Fibroblast of upper back skin (primary cell): Measurements from ENCODE around the gene MASP2.

ENCODE experiments used
- DNase-seq: peaks from one replicate; pipeline ENCODE4 v3.0.0-alpha.2; 2013

The MASP2 gene

DNA sequence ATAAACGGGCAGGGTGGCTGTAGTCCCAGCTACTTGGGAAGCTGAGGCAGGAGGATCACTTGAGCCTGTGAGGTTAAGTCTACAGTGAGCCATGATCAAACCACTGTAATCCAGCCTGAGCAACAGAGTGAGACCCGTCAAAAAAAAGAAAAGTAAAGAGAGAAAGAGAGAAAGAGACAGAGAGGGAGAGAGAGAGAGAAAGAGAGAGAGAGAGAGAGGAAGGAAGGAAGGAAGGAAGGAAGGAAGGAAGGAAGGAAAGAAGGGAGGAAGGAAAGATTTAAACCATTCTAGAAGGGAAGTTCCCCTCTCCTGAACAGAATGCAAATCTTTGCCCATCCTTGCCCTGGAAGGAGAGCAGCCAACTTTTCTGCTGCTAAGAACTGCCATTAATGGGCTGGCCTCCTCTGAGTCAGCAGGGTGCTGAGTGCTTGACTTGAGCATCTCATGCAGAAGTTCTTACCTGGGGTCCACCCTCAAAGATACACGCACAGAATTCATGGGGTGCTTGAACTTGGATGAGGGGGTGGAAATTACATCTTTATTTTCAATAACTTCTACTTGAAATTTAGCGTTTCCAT, 59.1 kb downstream of the MASP2 start:
- no peak for DNase-seq

DNA sequence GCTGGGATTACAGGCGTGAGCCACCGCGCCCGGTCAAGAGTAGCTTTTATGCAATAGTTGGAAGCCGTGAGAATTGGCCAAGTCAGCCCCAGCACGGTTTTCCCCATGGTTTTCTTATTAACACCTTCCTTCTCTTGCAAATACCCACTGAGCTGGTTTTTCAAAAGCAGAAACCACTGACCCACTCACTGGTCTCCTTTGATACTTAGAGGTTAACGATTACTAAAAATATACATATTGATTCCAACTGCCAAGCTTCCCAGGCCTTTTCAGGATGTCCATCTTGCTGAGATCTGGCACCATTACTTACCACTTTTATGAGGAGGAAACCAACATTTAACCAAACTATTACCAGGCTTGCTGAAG, 60.5 kb downstream of the MASP2 start:
- no peak for DNase-seq

- peak; percentile 19 for DNase-seq
These were observed 66.0 kb downstream of the MASP2 start for GRCh38 chr1:10980841-10981727.

DNA sequence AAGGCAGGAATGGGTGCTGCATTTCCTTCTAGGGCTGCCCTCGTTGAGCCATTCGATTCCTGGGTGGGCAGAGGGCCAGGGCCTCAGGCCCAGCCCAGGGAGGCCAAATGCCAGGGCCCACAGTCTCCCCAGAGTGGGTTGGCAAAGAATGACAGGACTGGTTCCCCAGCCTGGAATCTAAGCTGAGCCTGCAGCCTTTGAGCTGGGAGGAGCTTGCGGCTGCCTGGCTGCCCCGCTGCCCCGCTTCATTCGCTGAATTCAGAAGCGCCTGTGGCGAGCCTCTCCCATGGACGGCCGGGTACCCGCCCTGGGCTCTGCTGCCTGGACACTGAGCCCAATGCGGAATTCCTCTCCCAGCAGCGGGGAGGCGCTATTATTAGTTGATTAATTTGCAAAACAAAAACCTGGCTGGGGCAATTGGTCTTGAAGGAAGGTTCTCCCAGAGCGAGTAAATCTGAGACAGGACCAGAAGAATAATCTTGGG, 66.9 kb downstream of the MASP2 start:
- peak; percentile 37 for DNase-seq

- no peak for DNase-seq
These were observed 67.5 kb downstream of the MASP2 start for GRCh38 chr1:10979483-10979920.

DNA sequence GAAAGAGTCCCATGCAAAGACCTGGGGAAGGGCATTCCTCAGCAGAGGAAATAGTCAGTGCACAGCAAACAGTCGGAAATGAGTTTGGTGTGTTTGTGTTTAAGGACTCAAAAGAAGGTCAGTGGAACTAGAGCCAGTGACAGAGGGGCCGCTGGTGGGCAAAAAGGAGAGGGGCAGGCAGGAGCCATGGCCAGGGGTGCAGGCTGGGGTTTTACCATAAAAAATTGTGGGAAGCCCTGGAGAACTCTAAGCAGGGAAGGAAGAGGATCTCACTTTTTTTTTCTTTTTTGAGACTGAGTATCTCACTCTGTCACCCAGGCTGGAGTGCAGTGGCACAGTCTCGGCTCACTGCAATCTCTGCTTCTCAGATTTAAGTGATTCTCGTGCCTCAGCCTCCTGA, 68.3 kb downstream of the MASP2 start:
- DNase-seq, result no peak
